Measurements from ENCODE around the gene ATOSA. TPM values are rescaled to one million over a fixed set of nuclear protein-coding genes. Genes with fewer than 3 reads are reported as not detected.

ATOSA gene
- polyA plus RNA-seq, 1 donor (not counting 4 experiments of a cell fraction or from before 2014, with no cell fraction given): 19.9 TPM

- Histone ChIP-seq H3K27me3 (ENCODE audit: control insufficient read depth, extremely low read depth, insufficient read depth, low read length) (no peaks in the 10 kb centered on the region), H3K4me1 (ENCODE audit: control insufficient read depth, extremely low read depth, insufficient read depth, low read length) (peaks cover 2% of the 10 kb centered on the region), H3K9me3 (ENCODE audit: control insufficient read depth, low read depth, low read length) (no peaks in the 10 kb centered on the region), H3K9ac (ENCODE audit: control insufficient read depth, extremely low read depth, insufficient read depth, low read length) (no peak overlapping the region), H3K9me1 (ENCODE audit: control insufficient read depth, extremely low read depth, insufficient read depth, low read length) (no peaks in the 10 kb centered on the region), H3K4me3 (ENCODE audit: control insufficient read depth in 2 of 3, extremely low read depth in 1 of 3, insufficient read depth in 2 of 3, low read depth in 1 of 3, low read length in 3 of 3) (no peak overlapping the region), H3K4me2 (ENCODE audit: control insufficient read depth, extremely low read depth, insufficient read depth, low read depth, low read length) (no peak overlapping the region), H3K79me2 (ENCODE audit: control insufficient read depth, insufficient read depth, low read length) (no peaks in the 10 kb centered on the region), H3K27ac (ENCODE audit: control insufficient read depth, insufficient read depth, low read length) (no peak overlapping the region), H3K36me3 (ENCODE audit: control insufficient read depth in 2 of 2, extremely low read depth in 1 of 2, insufficient read depth in 2 of 2, low read length in 2 of 2) (peaks cover 4 to 7% of the 10 kb centered on the region in 2 experiments), H4K20me1 (ENCODE audit: control insufficient read depth, extremely low read depth, insufficient read depth, low read length) (no peaks in the 10 kb centered on the region), H2AFZ (ENCODE audit: control insufficient read depth, low read length) (no peak overlapping the region)
- dilution Hi-C loops (cut with MboI; ENCODE audit: extremely low pct_ligation_motif_present, low sequenced_read_pairs): no loop called here
- no peak for DNase-seq (ENCODE audit: low read depth, low spot score)
- TF ChIP-seq EZH2 (IDR thresholded peaks at IDR 0.05; ENCODE audit: low read length) (no peak), CTCF (optimal IDR thresholded peaks at IDR 0.05 in 1 of 3, IDR thresholded peaks at IDR 0.05 in 1 of 3, conservative IDR thresholded peaks at IDR 0.05 in 1 of 3; ENCODE audit: extremely low read depth in 1 of 3, insufficient read depth in 2 of 3, low read length in 3 of 3) (no peak)
- FAIRE-seq: no peak
These were observed 11.1 kb downstream of the ATOSA start for GRCh38 chr15:52668133-52668532.

- DNase-seq (ENCODE audit: low read depth, low spot score) (peak; percentile 56), FAIRE-seq (peak; percentile 52)
- dilution Hi-C loops (cut with MboI; ENCODE audit: extremely low pct_ligation_motif_present, low sequenced_read_pairs): no loop called here
- H3K4me1 ChIP-seq (ENCODE audit: control insufficient read depth, extremely low read depth, insufficient read depth, low read length): peaks cover 2% of the 10 kb centered on the region
- no peak overlapping the region for H3K4me2 ChIP-seq (ENCODE audit: control insufficient read depth, extremely low read depth, insufficient read depth, low read depth, low read length)
- no peaks in the 10 kb centered on the region for H3K9me1 ChIP-seq (ENCODE audit: control insufficient read depth, extremely low read depth, insufficient read depth, low read length)
- no peaks in the 10 kb centered on the region for H3K27me3 ChIP-seq (ENCODE audit: control insufficient read depth, extremely low read depth, insufficient read depth, low read length)
- peaks cover 4 to 7% of the 10 kb centered on the region in 2 experiments for H3K36me3 ChIP-seq (ENCODE audit: control insufficient read depth in 2 of 2, extremely low read depth in 1 of 2, insufficient read depth in 2 of 2, low read length in 2 of 2)
- H3K27ac ChIP-seq (ENCODE audit: control insufficient read depth, insufficient read depth, low read length): no peak overlapping the region
- TF ChIP-seq CTCF (optimal IDR thresholded peaks at IDR 0.05 in 1 of 3, IDR thresholded peaks at IDR 0.05 in 1 of 3, conservative IDR thresholded peaks at IDR 0.05 in 1 of 3; ENCODE audit: extremely low read depth in 1 of 3, insufficient read depth in 2 of 3, low read length in 3 of 3): no peak
- TF ChIP-seq EZH2 (IDR thresholded peaks at IDR 0.05; ENCODE audit: low read length): no peak
- H3K9ac ChIP-seq (ENCODE audit: control insufficient read depth, extremely low read depth, insufficient read depth, low read length): no peak overlapping the region
- H3K79me2 ChIP-seq (ENCODE audit: control insufficient read depth, insufficient read depth, low read length): no peaks in the 10 kb centered on the region
- no peaks in the 10 kb centered on the region for H3K9me3 ChIP-seq (ENCODE audit: control insufficient read depth, low read depth, low read length)
- H2AFZ ChIP-seq (ENCODE audit: control insufficient read depth, low read length): no peak overlapping the region
- H3K4me3 ChIP-seq (ENCODE audit: control insufficient read depth in 2 of 3, extremely low read depth in 1 of 3, insufficient read depth in 2 of 3, low read depth in 1 of 3, low read length in 3 of 3): no peak overlapping the region
- no peaks in the 10 kb centered on the region for H4K20me1 ChIP-seq (ENCODE audit: control insufficient read depth, extremely low read depth, insufficient read depth, low read length)
These were observed 11.6 kb downstream of the ATOSA start for GRCh38 chr15:52667597-52667996.
